GM12891 (cell line): ENCODE measurements around the gene PTPRG.

Experiments
- DNase-seq: peaks from one replicate; pipeline ENCODE4 v3.0.0; 2011; ENCODE audit warnings: low spot score; ENCODE audit not compliant: insufficient read length
- FAIRE-seq: peaks from 2 replicates; lab custom pipeline; 2011; peaks lifted over from hg19 to GRCh38; lab: Jason Lieb, UNC
- PAX5 ChIP-seq: IDR thresholded peaks from 2 replicates; pipeline ENCODE4 v1.6.1; 2011; ENCODE audit warnings: low read length, moderate library complexity, mild to moderate bottlenecking; ENCODE audit not compliant: insufficient read depth, severe bottlenecking
- POLR2A ChIP-seq: IDR thresholded peaks from 2 replicates; pipeline ENCODE4 v1.6.1; 2011; ENCODE audit warnings: low read depth, low read length, control low read depth
- POLR2AphosphoS5 ChIP-seq: IDR thresholded peaks from 2 replicates; pipeline ENCODE4 v1.6.1; 2011; ENCODE audit warnings: low read depth, low read length, control low read depth
- POU2F2 ChIP-seq: IDR thresholded peaks from 2 replicates; pipeline ENCODE4 v1.6.1; 2011; ENCODE audit warnings: low read depth, mild to moderate bottlenecking, control low read depth, low read length, moderate library complexity
- SPI1 ChIP-seq: IDR thresholded peaks from 2 replicates; pipeline ENCODE4 v1.6.1; 2011; ENCODE audit warnings: low read depth, low read length, control low read depth
- TAF1 ChIP-seq: IDR thresholded peaks from 2 replicates; pipeline ENCODE4 v1.6.1; 2011; ENCODE audit warnings: low read depth, low read length, control low read depth

The PTPRG gene

DNA sequence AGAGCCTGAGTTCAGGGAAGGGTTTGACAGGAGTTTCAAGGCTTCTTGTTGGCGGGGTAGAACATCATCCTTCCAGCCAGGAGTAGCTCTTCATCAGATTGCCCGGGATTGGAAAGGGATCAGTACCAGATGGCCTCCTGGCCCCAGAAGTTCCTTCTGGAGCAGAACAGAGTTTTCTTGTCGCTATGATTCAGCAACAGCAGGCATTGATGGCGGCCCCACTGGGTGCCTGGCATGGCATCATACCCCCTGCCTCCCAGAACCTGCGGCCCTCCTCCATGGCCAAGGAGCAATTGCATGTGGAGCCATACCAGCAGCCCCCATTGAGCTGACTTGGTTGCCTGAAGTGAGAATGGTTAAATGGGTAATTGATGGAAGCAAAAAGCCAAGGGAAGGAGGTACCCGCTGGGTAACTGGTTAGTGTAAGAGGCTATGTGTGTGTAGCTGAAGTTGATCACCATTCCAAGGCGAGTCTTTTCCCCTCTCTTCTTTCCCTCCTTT lies 305.6 kb downstream of the PTPRG start:
- FAIRE-seq: no peak
- TF ChIP-seq POLR2AphosphoS5: no peak
- no peak for TF ChIP-seq TAF1
- TF ChIP-seq PAX5: no peak
- TF ChIP-seq SPI1: no peak
- no peak for TF ChIP-seq POU2F2
- no peak for TF ChIP-seq POLR2A
- no peak for DNase-seq

DNA sequence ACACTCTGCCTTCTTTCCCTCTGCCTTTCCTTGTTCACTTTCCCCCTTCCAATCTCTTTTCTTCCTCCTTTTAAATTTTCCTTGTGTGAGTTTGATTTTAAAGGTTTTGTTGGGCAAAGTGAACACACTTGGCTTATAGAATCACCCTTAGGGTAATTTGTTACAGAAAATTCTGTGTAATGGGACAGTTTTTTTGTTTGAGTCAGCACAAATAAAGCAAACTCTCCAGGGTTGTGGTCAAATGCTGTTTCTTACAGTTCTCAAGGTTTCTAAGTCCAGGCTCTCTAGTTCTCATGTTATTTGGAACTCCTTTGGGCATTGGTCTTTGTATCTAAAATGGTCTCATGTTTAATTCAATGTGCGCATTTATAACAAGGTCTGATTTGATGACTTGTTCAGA lies 307.1 kb downstream of the PTPRG start:
- FAIRE-seq (no peak), DNase-seq (no peak)
- no peak for TF ChIP-seq POU2F2

DNA sequence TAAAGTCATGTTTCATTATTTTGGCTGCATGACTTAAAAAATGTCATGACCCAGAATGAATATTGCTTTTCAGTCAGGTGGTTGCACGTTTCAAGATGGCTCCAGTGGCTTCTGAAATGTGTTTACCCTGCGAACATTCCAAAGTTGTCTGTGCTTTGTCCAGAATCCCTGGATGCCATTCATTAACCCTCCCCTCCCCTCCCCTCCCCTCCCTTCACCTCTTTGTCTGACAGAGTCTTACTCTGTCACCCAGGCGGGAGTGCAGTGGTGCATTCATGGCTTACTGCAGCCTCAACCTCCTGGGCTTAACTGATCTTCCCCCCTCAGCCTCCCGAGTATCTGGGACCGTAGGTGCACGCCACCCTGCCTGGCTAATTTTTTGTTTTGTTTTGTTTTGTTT lies 308.0 kb downstream of the PTPRG start:
- DNase-seq (no peak), FAIRE-seq (no peak)
- TF ChIP-seq PAX5: no peak
- TF ChIP-seq POU2F2: no peak
- TF ChIP-seq TAF1: no peak
- no peak for TF ChIP-seq POLR2AphosphoS5
- TF ChIP-seq POLR2A: no peak
- TF ChIP-seq SPI1: no peak

DNA sequence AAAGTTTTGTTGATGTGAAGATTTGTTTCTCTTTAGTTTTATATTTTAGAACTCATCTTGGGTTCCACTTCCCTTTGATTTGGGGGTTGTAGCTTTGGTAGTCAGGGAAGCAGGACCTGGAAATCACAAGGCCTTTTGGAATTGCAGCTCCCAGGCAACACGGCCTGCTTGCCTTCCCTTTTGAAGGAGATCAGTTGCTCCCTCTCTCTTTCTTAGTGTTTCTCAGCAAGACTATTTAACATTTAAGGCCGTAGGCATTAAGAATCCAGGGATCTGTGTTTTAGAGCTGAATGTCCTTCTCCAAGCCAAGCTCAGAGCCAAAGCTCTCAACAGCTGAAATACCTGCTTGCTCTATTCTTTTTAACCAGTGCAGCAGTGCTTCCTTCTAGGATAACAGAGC lies 310.3 kb downstream of the PTPRG start:
- DNase-seq: no peak
- FAIRE-seq: no peak
- no peak for TF ChIP-seq POU2F2
- TF ChIP-seq PAX5: no peak

DNA sequence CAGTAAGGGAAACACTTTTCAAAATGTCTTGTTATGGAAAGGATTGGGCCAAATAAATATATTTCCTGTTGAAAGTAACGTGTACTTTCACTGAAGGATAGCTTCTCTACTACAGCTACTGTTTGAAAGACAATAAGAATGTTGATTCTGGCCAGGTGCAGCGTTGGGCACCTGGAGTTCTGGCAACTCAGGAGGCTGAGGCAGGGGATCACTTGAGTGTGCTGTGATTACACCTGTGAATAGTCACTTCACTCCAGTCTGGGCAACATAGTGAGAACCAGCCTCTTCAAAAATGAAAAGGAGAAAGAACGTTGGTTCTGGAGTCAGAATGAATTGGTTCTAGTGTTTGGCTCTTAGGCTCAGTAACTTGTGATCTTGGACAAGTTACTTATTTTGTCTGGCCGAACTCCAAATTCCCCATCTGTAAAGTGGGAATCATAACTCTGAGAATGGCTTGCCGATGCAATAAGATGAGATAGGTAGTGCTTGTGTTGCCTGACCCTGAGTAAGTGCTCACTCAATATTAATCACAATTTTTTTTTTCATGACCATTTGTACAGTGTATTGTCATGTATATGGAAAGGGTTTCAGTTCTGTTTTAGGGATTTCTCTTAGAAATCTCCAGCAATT lies 310.8 kb downstream of the PTPRG start:
- DNase-seq (no peak), FAIRE-seq (no peak)
- TF ChIP-seq POLR2AphosphoS5 (no peak), SPI1 (no peak), POLR2A (no peak), TAF1 (no peak), PAX5 (no peak), POU2F2 (no peak)

DNA sequence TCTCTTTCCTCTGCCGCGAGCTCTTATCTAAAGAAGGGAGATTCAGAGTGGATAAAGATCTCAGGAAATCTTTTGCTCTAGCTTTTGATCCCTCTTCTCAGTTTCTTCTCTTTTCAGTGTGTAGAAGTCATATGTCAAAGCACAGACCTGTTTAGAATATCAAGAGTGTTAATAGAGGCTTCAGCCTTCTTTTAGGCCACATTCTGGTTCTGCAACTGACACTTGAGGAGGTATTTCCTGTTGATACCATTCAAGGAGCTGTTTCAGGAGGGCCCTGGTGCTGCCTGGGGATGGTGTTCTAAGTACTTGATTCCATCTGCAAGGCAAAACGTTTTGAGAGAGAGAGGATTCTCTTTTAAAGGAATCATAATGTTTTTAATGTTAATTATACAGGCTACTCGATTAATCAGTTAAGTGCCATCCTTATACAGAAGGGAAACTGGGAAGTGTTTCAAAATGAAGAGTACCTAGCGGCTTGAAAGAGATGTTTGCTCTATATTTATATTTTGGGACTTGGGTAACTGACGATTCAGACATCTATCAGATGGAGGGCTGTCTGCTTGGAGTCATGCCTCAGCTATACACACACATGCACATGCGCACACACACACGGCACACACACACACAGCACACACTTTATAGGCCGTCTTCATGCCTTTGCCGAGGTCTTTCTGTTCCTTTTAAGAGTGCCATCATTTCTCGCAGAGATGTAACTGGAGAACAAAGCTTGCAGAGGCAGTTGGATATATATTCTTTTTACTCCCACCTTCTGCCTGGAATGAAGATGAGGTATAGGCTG lies 313.9 kb downstream of the PTPRG start:
- DNase-seq: no peak
- TF ChIP-seq SPI1 (no peak), PAX5 (no peak), POLR2A (no peak), POU2F2 (no peak), TAF1 (no peak), POLR2AphosphoS5 (no peak)
- no peak for FAIRE-seq

DNA sequence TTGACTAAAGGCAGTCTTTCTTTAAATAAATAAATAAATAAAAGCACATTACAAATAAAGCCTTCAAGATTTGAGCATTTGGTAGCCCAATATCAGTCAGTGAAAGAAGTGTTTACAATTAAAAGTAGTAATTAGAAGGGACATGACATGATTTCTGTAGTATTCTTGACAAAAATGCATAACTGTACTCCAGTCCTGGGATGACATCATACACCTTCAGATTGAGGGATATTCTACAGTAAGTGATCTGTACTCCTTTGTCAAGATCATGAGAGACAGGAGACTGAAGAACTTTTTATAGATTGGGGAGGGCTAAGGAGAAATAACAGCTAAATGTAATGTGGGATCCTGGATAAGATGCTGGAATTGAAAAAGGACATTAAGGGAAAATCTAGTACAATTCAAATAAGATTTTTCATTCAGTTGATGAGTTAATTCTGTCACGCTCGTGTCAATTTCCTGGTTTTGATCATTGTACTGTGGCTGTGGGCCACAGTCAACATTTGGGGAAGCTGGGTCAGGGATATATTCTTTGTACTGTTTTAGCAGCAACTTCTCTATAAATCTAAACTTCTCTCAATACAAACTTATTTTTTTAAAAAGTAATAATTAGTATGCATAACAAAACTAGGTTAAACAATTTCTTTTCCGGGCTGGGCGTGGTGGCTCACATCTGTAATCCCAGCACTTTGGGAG lies 314.8 kb downstream of the PTPRG start:
- DNase-seq (no peak), FAIRE-seq (no peak)
- TF ChIP-seq POLR2A (no peak), PAX5 (no peak), SPI1 (no peak), POLR2AphosphoS5 (no peak), POU2F2 (no peak)

DNA sequence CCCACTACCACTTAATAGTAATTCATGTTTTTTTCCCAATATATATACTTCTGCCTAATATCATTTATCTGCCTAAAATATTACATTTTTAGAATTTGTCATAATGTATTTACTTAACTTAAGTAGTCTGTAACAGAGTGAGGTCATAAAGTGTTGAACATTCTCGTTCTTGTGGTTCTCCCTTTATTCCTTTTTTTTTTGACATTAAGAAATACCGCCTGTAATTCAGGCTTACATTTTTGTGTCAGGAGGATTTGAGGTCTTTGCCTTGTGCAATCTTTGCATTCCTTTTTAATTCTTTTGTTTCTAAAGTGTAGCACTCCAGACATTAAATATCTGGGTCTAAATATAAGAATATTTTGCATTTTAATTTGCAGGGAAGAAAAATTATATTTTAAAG lies 315.4 kb downstream of the PTPRG start:
- DNase-seq: no peak
- no peak for FAIRE-seq
- TF ChIP-seq POU2F2 (no peak), TAF1 (no peak)

DNA sequence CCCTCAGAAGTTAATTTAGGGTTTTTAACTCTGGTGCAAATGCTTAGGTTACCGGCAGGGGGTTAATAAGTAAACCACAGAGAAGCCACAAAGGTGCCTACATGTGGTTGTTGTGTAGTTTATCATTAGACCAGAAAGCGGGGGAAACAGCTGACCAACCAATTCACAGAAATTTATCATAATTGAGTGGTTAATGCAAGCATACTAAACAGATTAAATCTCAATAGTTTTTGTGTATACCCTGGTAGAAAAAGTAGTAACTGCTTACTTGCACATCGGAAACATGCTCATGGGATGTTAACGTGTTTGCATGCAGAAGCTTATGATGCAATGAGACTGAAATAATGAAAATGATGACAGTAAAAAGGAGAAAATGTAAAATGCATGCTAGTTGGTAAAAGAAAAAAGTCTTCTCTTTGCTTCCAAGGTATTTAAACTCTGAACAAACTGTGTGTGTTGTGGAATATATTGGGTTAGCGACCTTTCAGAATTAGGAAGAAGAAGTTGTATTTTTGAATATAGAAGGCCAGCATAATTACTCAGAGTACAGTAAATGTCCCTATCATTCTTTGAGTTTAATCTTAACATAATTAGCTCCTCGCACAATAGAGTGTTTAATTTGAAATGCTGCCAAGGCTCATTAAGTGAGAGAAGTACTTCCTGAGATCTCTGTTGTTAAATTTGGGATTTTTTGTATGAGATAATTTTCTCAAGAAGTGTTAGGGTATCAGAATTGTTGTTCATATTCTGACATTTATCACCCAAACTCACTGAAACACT lies 316.2 kb downstream of the PTPRG start:
- TF ChIP-seq POLR2A (no peak), SPI1 (no peak), PAX5 (no peak), POU2F2 (no peak), POLR2AphosphoS5 (no peak), TAF1 (no peak)
- FAIRE-seq (no peak), DNase-seq (no peak)
